WTC11 (cell line): ENCODE measurements around the gene CA11.

Experiments
- ATF3 ChIP-seq: sonication (generic); formaldehyde crosslinking; conservative IDR thresholded peaks from 2 replicates; pipeline ENCODE4 v1.8.1; 2022; ENCODE audit warnings: mild to moderate bottlenecking, missing genetic modification reagents
- CTCF ChIP-seq: fragments of 200-600 bp; IDR thresholded peaks from 2 replicates; pipeline ENCODE4 v1.8.0; 2022; ENCODE audit warnings: antibody characterized with exemption
- JUN ChIP-seq: sonication (generic); formaldehyde crosslinking; IDR thresholded peaks from 2 replicates; pipeline ENCODE4 v1.8.0; 2023; ENCODE audit warnings: mild to moderate bottlenecking, missing genetic modification reagents
- SMAD3 ChIP-seq: sonication (generic); formaldehyde crosslinking; IDR thresholded peaks from 2 replicates; pipeline ENCODE4 v1.8.0; 2022; ENCODE audit warnings: missing genetic modification reagents, mild to moderate bottlenecking, borderline replicate concordance
- USF2 ChIP-seq: sonication (generic); formaldehyde crosslinking; IDR thresholded peaks from 2 replicates; pipeline ENCODE4 v1.8.1; 2023; ENCODE audit warnings: mild to moderate bottlenecking, missing genetic modification reagents, moderate library complexity
- ZNF416 ChIP-seq: fragments of 250-450 bp; sonication (Bioruptor Pico); IDR thresholded peaks from 2 replicates; pipeline ENCODE4 v1.9.0; 2021; ENCODE audit warnings: mild to moderate bottlenecking, inconsistent platforms

GRCh38 chr19:48624791-48625723 lies 20.9 kb downstream of the CA11 start:
- no peak for TF ChIP-seq ATF3 (CRISPR knock-in tag)
- TF ChIP-seq USF2 = no peak
- no peak for TF ChIP-seq CTCF
- no peak for TF ChIP-seq SMAD3 (CRISPR knock-in tag)
- no peak for TF ChIP-seq ZNF416 (CRISPR knock-in tag)
- TF ChIP-seq JUN (CRISPR knock-in tag) = no peak
